KMS-11 (cell line): ENCODE results near the gene PTPRN2.

Experiments
- H2AFZ ChIP-seq: fragments of 200-600 bp; sonication (generic); 2 replicates; pipeline ENCODE4 v1.6.1; 2016; ENCODE audit warnings: antibody characterized with exemption, mixed run types, low read depth
- H3K27ac ChIP-seq: fragments of 200-600 bp; sonication (generic); 2 replicates; pipeline ENCODE4 v1.6.1; 2016; ENCODE audit warnings: mild to moderate bottlenecking, mixed run types
- H3K27me3 ChIP-seq: fragments of 200-600 bp; sonication (generic); 2 replicates; pipeline ENCODE4 v1.6.1; 2017; ENCODE audit warnings: mild to moderate bottlenecking, low read depth, mixed run types, moderate library complexity; ENCODE audit not compliant: insufficient read depth
- H3K36me3 ChIP-seq: fragments of 200-600 bp; sonication (generic); 2 replicates; pipeline ENCODE4 v1.6.1; 2017; ENCODE audit warnings: mild to moderate bottlenecking, mixed run types; ENCODE audit not compliant: insufficient read depth
- H3K4me1 ChIP-seq: fragments of 200-600 bp; sonication (generic); 2 replicates; pipeline ENCODE4 v1.6.1; 2016; ENCODE audit warnings: mild to moderate bottlenecking, low read depth, mixed run types; ENCODE audit not compliant: poor library complexity, severe bottlenecking
- H3K4me2 ChIP-seq: fragments of 200-600 bp; sonication (generic); 2 replicates; pipeline ENCODE4 v1.7.0; 2016; ENCODE audit warnings: mild to moderate bottlenecking, mixed run types
- H3K4me3 ChIP-seq: fragments of 200-600 bp; sonication (generic); IDR thresholded peaks from 2 replicates; pipeline ENCODE4 v1.6.1; 2017; ENCODE audit warnings: low read depth, low read length, mixed read lengths; ENCODE audit not compliant: insufficient read depth
- H3K79me2 ChIP-seq: fragments of 200-600 bp; sonication (generic); 2 replicates; pipeline ENCODE4 v1.6.1; 2016; ENCODE audit warnings: low read depth, mixed run types; ENCODE audit not compliant: insufficient read depth
- H3K9ac ChIP-seq: fragments of 200-600 bp; sonication (generic); 2 replicates; pipeline ENCODE4 v1.6.1; 2016; ENCODE audit warnings: mild to moderate bottlenecking, mixed run types
- H4K20me1 ChIP-seq: fragments of 200-600 bp; sonication (generic); 2 replicates; pipeline ENCODE4 v1.6.1; 2016; ENCODE audit warnings: mild to moderate bottlenecking, mixed run types; ENCODE audit not compliant: insufficient read depth
- TF ChIP-seq, protein P1 (sequence below): fragments of 200-600 bp; sonication (generic); conservative IDR thresholded peaks from 2 replicates; pipeline ENCODE4 v1.6.1; 2017; ENCODE audit warnings: low read depth, mild to moderate bottlenecking, antibody characterized with exemption, low read length, moderate library complexity, mixed read lengths

Gene PTPRN2

GRCh38 chr7:158188676-158189075, 398.9 kb downstream of the PTPRN2 start:
- Histone ChIP-seq H3K4me3 (no peak overlapping the region), H3K79me2 (no peaks in the 10 kb centered on the region), H3K27me3 (no peaks in the 10 kb centered on the region; the same call in 1 of the 2 replicates), H2AFZ (no peak overlapping the region), H4K20me1 (no peaks in the 10 kb centered on the region), H3K4me2 (no peak overlapping the region), H3K4me1 (no peaks in the 10 kb centered on the region), H3K27ac (no peak overlapping the region), H3K9ac (no peak overlapping the region), H3K36me3 (no peaks in the 10 kb centered on the region)
- TF ChIP-seq, protein P1, sequence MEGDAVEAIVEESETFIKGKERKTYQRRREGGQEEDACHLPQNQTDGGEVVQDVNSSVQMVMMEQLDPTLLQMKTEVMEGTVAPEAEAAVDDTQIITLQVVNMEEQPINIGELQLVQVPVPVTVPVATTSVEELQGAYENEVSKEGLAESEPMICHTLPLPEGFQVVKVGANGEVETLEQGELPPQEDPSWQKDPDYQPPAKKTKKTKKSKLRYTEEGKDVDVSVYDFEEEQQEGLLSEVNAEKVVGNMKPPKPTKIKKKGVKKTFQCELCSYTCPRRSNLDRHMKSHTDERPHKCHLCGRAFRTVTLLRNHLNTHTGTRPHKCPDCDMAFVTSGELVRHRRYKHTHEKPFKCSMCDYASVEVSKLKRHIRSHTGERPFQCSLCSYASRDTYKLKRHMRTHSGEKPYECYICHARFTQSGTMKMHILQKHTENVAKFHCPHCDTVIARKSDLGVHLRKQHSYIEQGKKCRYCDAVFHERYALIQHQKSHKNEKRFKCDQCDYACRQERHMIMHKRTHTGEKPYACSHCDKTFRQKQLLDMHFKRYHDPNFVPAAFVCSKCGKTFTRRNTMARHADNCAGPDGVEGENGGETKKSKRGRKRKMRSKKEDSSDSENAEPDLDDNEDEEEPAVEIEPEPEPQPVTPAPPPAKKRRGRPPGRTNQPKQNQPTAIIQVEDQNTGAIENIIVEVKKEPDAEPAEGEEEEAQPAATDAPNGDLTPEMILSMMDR = no peak

- H3K36me3 ChIP-seq = no peaks in the 10 kb centered on the region
- no peaks in the 10 kb centered on the region for H3K4me1 ChIP-seq
- H4K20me1 ChIP-seq = no peaks in the 10 kb centered on the region
- H3K27me3 ChIP-seq = no peaks in the 10 kb centered on the region
- no peak overlapping the region for H3K9ac ChIP-seq
- no peaks in the 10 kb centered on the region for H3K79me2 ChIP-seq
- H3K4me3 ChIP-seq = no peak overlapping the region
- H2AFZ ChIP-seq = no peak overlapping the region
- TF ChIP-seq, protein P1 = no peak
- H3K4me2 ChIP-seq = no peak overlapping the region
- H3K27ac ChIP-seq = no peak overlapping the region
Observed at GRCh38 chr7:158187694-158187994, 400.0 kb downstream of the PTPRN2 start.

DNA sequence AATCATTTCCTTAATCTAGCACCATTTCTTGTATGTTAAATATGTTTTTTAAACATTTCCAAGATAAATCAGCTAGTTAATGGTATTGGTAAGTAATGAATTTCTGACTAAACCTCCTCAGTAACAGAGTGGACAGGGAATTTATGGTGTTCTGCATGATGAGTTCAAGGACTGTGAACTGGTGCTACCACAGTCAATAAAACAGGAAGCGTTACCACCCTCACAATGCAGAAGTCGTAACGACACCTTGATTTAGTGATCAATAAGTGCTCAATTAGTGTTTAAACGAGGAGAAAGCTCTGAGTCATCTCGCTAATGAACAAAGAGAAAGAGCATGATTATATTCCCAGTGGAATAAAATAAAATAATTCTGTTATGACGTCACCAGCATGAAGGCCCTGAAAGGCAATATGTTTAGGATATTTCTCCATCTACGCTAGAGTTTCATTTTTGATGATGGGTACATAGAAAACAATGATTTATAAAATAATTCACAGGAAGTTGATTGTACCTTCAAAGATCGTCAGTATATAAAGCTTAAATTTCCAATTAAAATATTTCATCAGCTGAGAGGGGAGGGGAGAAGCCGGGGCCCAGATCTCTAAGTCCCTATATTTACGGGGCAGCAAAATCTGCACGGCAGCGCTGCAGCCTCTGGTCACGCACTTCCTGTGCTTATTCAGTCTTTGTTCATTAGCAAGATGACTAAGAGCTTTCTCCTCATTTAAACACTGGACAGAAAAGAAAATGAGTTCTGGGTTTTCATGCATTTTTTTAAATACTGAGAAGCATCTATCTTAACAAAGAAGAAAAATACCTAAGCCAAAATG, 400.5 kb downstream of the PTPRN2 start:
- Histone ChIP-seq H3K4me1 (no peaks in the 10 kb centered on the region), H3K4me3 (no peak overlapping the region), H3K79me2 (no peaks in the 10 kb centered on the region), H3K36me3 (no peaks in the 10 kb centered on the region), H3K4me2 (no peak overlapping the region), H2AFZ (no peak overlapping the region), H3K27me3 (no peaks in the 10 kb centered on the region), H3K9ac (no peak overlapping the region), H3K27ac (no peak overlapping the region), H4K20me1 (no peaks in the 10 kb centered on the region)
- TF ChIP-seq, protein P1 = no peak

DNA sequence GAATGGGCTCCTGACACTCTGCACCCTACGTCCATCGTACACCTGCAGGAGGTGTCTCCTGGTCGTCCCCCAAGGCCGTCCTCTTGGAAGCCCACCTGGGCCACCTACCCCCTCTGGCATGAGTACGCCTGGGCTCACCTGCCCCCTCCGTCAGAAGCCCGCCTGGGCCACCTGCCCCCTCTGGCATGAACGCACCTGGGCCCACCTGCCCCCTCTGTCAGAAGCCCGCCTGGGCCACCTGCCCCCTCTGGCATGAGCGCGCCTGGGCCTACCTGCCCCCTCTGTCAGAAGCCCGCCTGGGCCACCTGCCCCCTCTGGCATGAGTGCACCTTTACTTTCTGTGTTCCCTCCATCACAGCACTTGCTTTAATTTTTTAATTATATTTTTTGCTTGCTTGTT, 401.2 kb downstream of the PTPRN2 start:
- Histone ChIP-seq H3K4me1 (no peaks in the 10 kb centered on the region), H3K27me3 (no peaks in the 10 kb centered on the region), H4K20me1 (no peaks in the 10 kb centered on the region), H3K4me2 (no peak overlapping the region), H3K4me3 (no peak overlapping the region), H3K36me3 (no peaks in the 10 kb centered on the region), H3K79me2 (no peaks in the 10 kb centered on the region), H3K27ac (no peak overlapping the region), H2AFZ (no peak overlapping the region), H3K9ac (no peak overlapping the region)
- TF ChIP-seq, protein P1 = no peak
